ENCODE results near the gene CDH5. TPM values are rescaled to one million over a fixed set of nuclear protein-coding genes. Genes with fewer than 3 reads are reported as not detected.

CDH5 gene
- total and polyA plus RNA-seq, 2 of the 4 experiments (the other 2 are of a cell fraction) = not detected

GRCh38 chr16:66335704-66336329 lies 30.7 kb upstream of the CDH5 start:
- 0% methylated on average over 1 of the region's 8 CpGs; no CpG with 5 or more reads in 1 of the 2 experiments for WGBS, 2 experiments (ENCODE audit: extremely low coverage in 2 of 2, insufficient read length in 1 of 2)
- ChIA-PET CTCF (interaction anchor here (0.8 to 1.0 kb wide), 2 partner anchors 22 to 60 kb away, joined by 3 read pairs; no protein-coding TSS in a partner anchor), POLR2A (ENCODE audit: unreplicated experiment) (no interaction called here)
- H3K9ac ChIP-seq (ENCODE audit: low read depth, low read length) = no peak overlapping the region
- peaks cover 4% of the 10 kb centered on the region; the same call in 1 of the 2 replicates for H3K4me1 ChIP-seq (ENCODE audit: control insufficient read depth, insufficient read depth, low read length)
- in situ Hi-C loops (cut with MboI; ENCODE audit: low sequenced_read_pairs) = no loop called here
- peak overlapping the region; percentile 43 for H2AFZ ChIP-seq (replicated peaks; ENCODE audit: low read length, poor library complexity)
- H4K20me1 ChIP-seq (ENCODE audit: insufficient read depth, low read length) = no peaks in the 10 kb centered on the region
- no peak overlapping the region for H3K4me3 ChIP-seq (ENCODE audit: insufficient read depth, low read depth, low read length)
- no peak overlapping the region for H4K8ac ChIP-seq (ENCODE audit: low read depth in 2 of 2, low read length in 2 of 2)
- DNase-seq = peak; percentile 80
- peaks cover 43% of the 10 kb centered on the region for H3K27me3 ChIP-seq (ENCODE audit: control insufficient read depth, insufficient read depth, low read length)
- no peak overlapping the region for H4K5ac ChIP-seq (ENCODE audit: low read depth, low read length)
- peak overlapping the region; percentile 52; the same call in 1 of the 2 replicates for H3K4me2 ChIP-seq (ENCODE audit: low read depth, low read length)
- H2AK9ac ChIP-seq (replicated peaks; ENCODE audit: low read depth, low read length, poor library complexity) = peak overlapping the region; percentile 61
- H3K4ac ChIP-seq (ENCODE audit: low read depth, low read length) = no peak overlapping the region
- H4K91ac ChIP-seq (ENCODE audit: insufficient read depth, low read depth, low read length) = no peak overlapping the region
- no peak overlapping the region for H3K14ac ChIP-seq (replicated peaks; ENCODE audit: low read depth, low read length)
- peaks cover 13% of the 10 kb centered on the region for H3K9me3 ChIP-seq (ENCODE audit: control insufficient read depth, insufficient read depth, low read length)
- no peak overlapping the region for H2BK5ac ChIP-seq (ENCODE audit: low read depth, low read length, poor library complexity, severe bottlenecking)
- no peaks in the 10 kb centered on the region for H3K79me1 ChIP-seq (ENCODE audit: low read depth in 1 of 2, low read length in 2 of 2)
- H2AK5ac ChIP-seq (ENCODE audit: low read depth, low read length) = 0 out of 2 replicates have a peak overlapping the region, but pooled peaks have one; percentile 8
- no peak overlapping the region for H3K27ac ChIP-seq (ENCODE audit: insufficient read depth, low read length)
- ATAC-seq (ENCODE audit: low read depth) = peak; percentile 73
- H3K56ac ChIP-seq (ENCODE audit: extremely low read depth, insufficient read depth, low read length) = no peak overlapping the region
- no peak for TF ChIP-seq RAD21 (IDR thresholded peaks at IDR 0.05; ENCODE audit: low read length)
- no peak overlapping the region for H2BK20ac ChIP-seq (ENCODE audit: low read depth, low read length)
- H3K9me1 ChIP-seq (ENCODE audit: insufficient read depth, low read length) = no peaks in the 10 kb centered on the region
- no TSS peak for BruUV-seq (replicated peaks)
- no peak overlapping the region for H2BK15ac ChIP-seq (ENCODE audit: low read depth, low read length)
- dilution Hi-C loops (cut with HindIII; ENCODE audit: low sequenced_read_pairs, unreplicated experiment) = no loop called here
- no peaks in the 10 kb centered on the region for H3K36me3 ChIP-seq (ENCODE audit: control insufficient read depth, insufficient read depth, low read length)
- no peak overlapping the region for H3K23ac ChIP-seq (ENCODE audit: low read depth, low read length)
- H3K18ac ChIP-seq (ENCODE audit: low read depth, low read length) = no peak overlapping the region
- intact Hi-C loops (cut with micrococcal nuclease) = no loop called here
- no peak overlapping the region for H2BK120ac ChIP-seq (ENCODE audit: low read depth, low read length)

Measured in IMR-90 (cell line).